GM03348 (cell line): ENCODE measurements around the gene RNU1-3.

Experiments
- DNase-seq: peaks from one replicate; pipeline ENCODE4 v3.0.0; 2012; ENCODE audit warnings: low spot score

RNU1-3 gene

DNA sequence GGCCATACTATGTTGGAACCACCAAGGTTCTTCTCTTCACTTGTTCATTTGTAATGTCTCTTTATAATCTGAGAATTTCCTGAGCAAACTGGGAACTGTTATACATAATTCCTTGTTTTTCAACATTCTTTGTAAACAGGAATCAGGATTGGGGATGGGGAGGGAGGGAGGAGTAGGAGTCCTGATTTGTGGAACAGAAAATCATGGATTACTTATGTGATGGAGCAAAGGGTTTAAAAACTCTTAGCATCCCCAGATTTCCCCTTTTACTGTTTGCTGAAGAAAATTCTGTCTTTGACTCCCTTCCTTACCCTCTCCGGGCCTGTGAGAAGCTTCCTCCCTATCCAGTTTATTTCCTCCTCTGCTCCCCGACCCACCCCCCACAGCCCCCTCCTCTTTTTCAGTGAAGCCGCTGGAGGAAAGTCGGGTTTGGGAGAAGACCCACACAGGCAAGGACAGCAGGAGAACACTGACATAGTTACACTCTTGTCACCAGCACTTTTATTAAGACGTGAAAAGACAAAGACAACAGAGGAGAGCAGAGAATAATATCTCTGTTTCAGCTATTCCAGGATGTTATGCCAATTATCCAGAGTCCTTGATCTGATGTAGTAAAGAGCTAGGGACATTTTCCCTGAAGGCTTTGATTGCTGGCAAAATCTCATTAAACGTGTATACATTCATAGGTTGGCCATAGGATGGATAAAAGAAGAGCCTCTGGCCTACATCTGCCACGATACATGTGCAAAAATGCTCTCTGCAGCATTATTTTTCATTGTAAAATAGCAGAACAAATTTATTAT lies 48.8 kb downstream of the RNU1-3 start:
- no peak for DNase-seq

GRCh38 chr1:16617114-16617631 lies 49.6 kb downstream of the RNU1-3 start:
- no peak for DNase-seq
